Sigmoid colon (tissue), 3 donors: ENCODE measurements around the gene IFNA13.

Experiments used
- CTCF ChIP-seq, 4 experiments: fragments of 450-650 bp in 3 of 4; fragments of 200-600 bp in 1 of 4; IDR thresholded peaks; one replicate each; pipeline ENCODE4 v1.5.1; 2016 to 2019; ENCODE audit warnings: antibody characterized with exemption in 4 of 4, mild to moderate bottlenecking in 3 of 4, moderate library complexity in 2 of 4
- POLR2A ChIP-seq, 2 donors: fragments of 450-650 bp; IDR thresholded peaks; one replicate each; pipeline ENCODE4 v1.6.1; 2016; ENCODE audit warnings: antibody characterized with exemption in 2 of 2, mild to moderate bottlenecking in 2 of 2, moderate library complexity in 2 of 2

GRCh38 chr9:21340735-21341134 is 27.1 kb downstream of the IFNA13 start:
- TF ChIP-seq CTCF (IDR thresholded peaks at IDR 0.05), result no peak
- TF ChIP-seq POLR2A (IDR thresholded peaks at IDR 0.05), result no peak
